Fibroblast of mammary gland (primary cell): ENCODE data around the gene NEURL3.
A peak's percentile ranks its signal among the peaks of the same experiment; 100 is the strongest.

ENCODE experiments used
- DNase-seq: peaks from one replicate; pipeline ENCODE4 v3.0.0-alpha.2; 2010; ENCODE audit warnings: low read depth
- H3K4me3 ChIP-seq: 2 replicates; pipeline ENCODE4 v1.5.1; 2011; ENCODE audit warnings: low read depth, mild to moderate bottlenecking, low read length, moderate library complexity; ENCODE audit not compliant: control insufficient read depth
- CTCF ChIP-seq: conservative IDR thresholded peaks from 2 replicates; pipeline ENCODE4 v1.5.1; 2011; ENCODE audit warnings: low read depth, low read length, inconsistent platforms; ENCODE audit not compliant: control insufficient read depth, insufficient read depth

The NEURL3 gene

DNA sequence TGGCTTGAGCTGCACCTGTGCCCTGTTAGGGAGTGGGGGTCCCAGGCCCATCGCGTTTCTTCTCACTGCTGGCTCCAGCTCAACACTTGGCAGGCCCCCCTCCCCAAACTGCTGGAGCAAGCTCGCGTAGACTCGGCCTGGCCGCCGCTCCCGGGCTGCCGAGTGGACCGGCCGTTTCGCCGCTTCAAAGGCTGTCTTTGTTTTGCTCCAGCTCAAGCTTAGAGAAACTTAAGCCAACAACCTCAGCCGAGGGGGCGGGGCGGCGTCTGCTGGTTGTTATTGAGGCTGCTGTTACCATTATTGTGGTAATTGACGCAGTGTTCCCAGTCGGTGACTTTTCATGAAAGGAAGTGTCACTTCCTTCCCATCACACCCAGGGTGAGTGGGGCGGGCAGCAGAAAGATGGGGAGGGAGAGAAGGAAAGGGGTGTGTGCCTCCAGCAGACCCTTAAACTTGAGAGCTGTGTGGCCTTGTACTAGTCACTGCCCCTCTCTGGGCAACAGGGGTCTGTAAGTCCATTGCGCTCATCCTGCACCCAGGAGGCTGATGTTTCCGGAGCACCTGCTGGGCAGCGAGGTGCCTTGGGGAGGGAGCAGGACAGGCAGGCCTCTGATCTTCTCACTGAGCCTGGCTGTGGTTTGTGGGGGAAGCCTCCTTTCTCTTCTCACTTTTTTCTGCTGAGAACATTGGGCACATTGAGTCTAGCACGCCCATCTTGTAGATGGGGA, 33.5 kb upstream of the NEURL3 start:
- no peak overlapping the region for H3K4me3 ChIP-seq
- DNase-seq = no peak
- no peak for TF ChIP-seq CTCF

GRCh38 chr2:96537734-96538486, 32.8 kb upstream of the NEURL3 start:
- no peak for TF ChIP-seq CTCF
- DNase-seq = no peak
- H3K4me3 ChIP-seq = peak overlapping the region; percentile 60

DNA sequence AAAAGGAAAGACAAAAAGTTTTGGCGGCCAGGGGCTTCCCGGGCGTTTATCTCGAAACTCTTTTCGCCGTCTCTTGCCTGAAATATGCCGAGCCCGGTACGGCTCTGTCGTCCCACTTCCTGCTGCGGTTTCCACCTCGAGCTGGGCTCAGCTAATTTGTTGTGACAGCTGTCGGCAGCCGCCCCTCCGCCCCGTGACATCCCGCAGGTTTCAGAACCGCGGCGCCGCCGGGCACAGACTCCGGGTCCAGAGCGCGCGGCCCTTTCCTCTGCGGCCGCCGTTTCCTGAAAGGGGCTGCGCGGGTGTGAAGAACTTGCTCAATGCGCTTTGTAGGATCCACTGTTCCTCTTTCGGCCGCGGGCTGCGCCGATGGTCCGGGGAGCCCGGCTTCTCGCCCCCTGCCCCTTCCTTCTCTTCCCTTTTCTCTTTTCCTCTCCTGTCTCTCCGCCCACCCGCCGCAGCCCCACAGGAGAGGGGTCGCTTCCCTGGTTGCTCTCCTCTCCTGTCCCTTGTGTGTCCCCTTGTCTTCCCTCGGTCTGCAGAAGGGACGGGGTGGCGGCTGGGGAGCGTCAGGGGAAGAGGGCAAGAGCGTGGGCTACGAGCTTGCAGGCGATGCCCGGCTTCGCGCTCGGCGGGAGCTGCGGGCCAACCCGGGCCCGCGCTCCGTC, 32.0 kb upstream of the NEURL3 start:
- DNase-seq = peak; percentile 30
- peak overlapping the region; percentile 60 for H3K4me3 ChIP-seq
- TF ChIP-seq CTCF = no peak

GRCh38 chr2:96536445-96537065, 31.4 kb upstream of the NEURL3 start, which contains the start of gene ARID5A:
TSS of gene ARID5A (plus strand) at chr2:96536752. CDS start at chr2:96536827, 75 bp downstream.
- TF ChIP-seq CTCF = no peak
- peak within 1 kb of the TSS; percentile 60 for H3K4me3 ChIP-seq
- DNase-seq = peak; percentile 76

GRCh38 chr2:96535331-96535730, 30.2 kb upstream of the NEURL3 start:
- no peak for DNase-seq
- no peak overlapping the region for H3K4me3 ChIP-seq
- TF ChIP-seq CTCF = no peak

DNA sequence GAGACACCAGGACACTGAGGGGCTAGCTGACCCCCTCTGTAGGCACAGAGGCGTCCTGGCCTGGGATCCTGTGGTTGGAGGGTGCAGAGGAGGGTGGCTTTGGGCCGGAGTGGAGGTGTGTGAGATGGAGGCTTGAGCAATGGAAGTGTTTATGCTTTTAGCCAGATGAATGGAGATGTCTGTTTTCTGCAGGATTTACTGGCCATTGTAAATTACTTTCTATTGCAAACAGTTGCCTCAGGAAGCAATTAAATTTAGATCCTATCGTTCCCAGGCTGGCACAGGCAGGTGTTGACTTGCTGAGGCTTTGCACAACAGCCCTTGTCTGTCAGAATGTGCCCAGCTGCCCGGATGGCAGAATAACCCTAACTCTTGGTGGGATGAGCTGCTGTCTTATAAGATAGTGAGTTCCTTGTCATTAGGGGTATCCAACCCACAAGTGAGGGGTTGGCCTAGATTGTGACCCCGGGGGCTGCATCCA, 29.6 kb upstream of the NEURL3 start:
- H3K4me3 ChIP-seq = no peak overlapping the region
- TF ChIP-seq CTCF = no peak
- no peak for DNase-seq
